Ovary (tissue), 9 donors: ENCODE measurements around the gene BPGM. TPM values are rescaled to one million over a fixed set of nuclear protein-coding genes. Genes with fewer than 3 reads are reported as not detected.

Experiments used
- DNase-seq, 5 donors: peaks; one replicate each; pipeline ENCODE4 v3.0.0-alpha.2; 2019 to 2020
- H3K27ac ChIP-seq, 2 donors: fragments of 200-600 bp; one replicate each; pipeline versions ENCODE4 v1.5.1 to v1.8.0; 2019 to 2022
- H3K27me3 ChIP-seq: fragments of 200-600 bp; one replicate; pipeline ENCODE4 v1.8.0; 2022
- H3K36me3 ChIP-seq: fragments of 200-600 bp; sonication (generic); one replicate; pipeline ENCODE4 v1.5.1; 2019
- H3K4me1 ChIP-seq: one replicate; pipeline ENCODE4 v1.8.1; 2013; ENCODE audit warnings: mild to moderate bottlenecking, moderate library complexity; ENCODE audit not compliant: insufficient read depth
- H3K4me3 ChIP-seq: fragments of 200-600 bp; sonication (generic); one replicate; pipeline ENCODE4 v1.5.1; 2017
- H3K9me3 ChIP-seq, 2 donors: fragments of 200-600 bp in 1 of 2; sonication (generic) in 1 of 2; one replicate each; pipeline versions ENCODE4 v1.5.1 to v1.8.1; 2013 to 2019; ENCODE audit warnings: mild to moderate bottlenecking in 1 of 2, moderate library complexity in 1 of 2
- EP300 ChIP-seq: sonication (generic); formaldehyde crosslinking; IDR thresholded peaks from one replicate; pipeline ENCODE4 v1.6.1; 2017; ENCODE audit warnings: antibody characterized with exemption
- POLR2A ChIP-seq: fragments of 450-650 bp; IDR thresholded peaks from one replicate; pipeline ENCODE4 v1.6.1; 2017; ENCODE audit warnings: antibody characterized with exemption, mild to moderate bottlenecking, moderate library complexity
- WGBS, 3 donors: extraction: QIAGEN DNeasy Blood & Tissue Kit in 1 of 3; methylation state at CpG; one replicate each; pipeline versions ENCODE4 v1.1.5 to v1.1.7; 2013 to 2017; 5-methylcytosine and 5-hydroxymethylcytosine counted together
- intact Hi-C, 4 donors: fragments of 100-400 bp; cut with DNase I; formaldehyde crosslinking; loops; one replicate each; pipeline versions ENCODE4 v1.11.0 to v1.15.1; 2022 to 2023
- polyA plus RNA-seq, 2 donors: library from polyadenylated mRNA; stranded (reverse); fragments of 200-250 nt in 1 of 2; fragments of 350-450 nt in 1 of 2; fragmentation: Illumina TruSeq in 1 of 2; extraction: RNeasy Lipid Tissue Mini Kit (QIAGEN cat#74804) in 1 of 2; gene quantifications; one replicate each; pipeline ENCODE4 v1.2.3, GENCODE V29; 2013 to 2014
- total RNA-seq, 7 donors: library from RNA; depleted of rRNA in 2 of 7; stranded (reverse); fragments of >200 nt in 2 of 7; fragmentation: NEBNext Ultra II Directional in 3 of 7; extraction: Animal tissue kit (Norgen Biotek cat#: 25700) in 3 of 7; gene quantifications; one replicate each; pipeline versions ENCODE4 v1.1.0 to v1.2.4, GENCODE V29; 2016 to 2023
- TF ChIP-seq, protein P1 (sequence below), 3 donors: fragments of 450-650 bp in 2 of 3; fragments of 200-600 bp in 1 of 3; IDR thresholded peaks; one replicate each; pipeline versions ENCODE4 v1.5.1 to v1.8.0; 2016 to 2022; ENCODE audit warnings: antibody characterized with exemption in 3 of 3, mild to moderate bottlenecking in 1 of 3
- donor health status: DM: no; HTN: no; CAD: no; lungs with moderate emphysema.
- donor health status: DM: no; HTN: no; CAD: no.
- donor health status: Bipolar disorder and iron deficiency.
- donor health status: DM: yes; HTN: yes; CAD: no.
- donor health status: DM: no; HTN: no; CAD: no.
- donor health status: DM: yes; HTN: yes; CAD: no.

BPGM gene
- total and polyA plus RNA-seq, 9 donors = 6.5 to 18.1 (median 9.0) TPM

DNA sequence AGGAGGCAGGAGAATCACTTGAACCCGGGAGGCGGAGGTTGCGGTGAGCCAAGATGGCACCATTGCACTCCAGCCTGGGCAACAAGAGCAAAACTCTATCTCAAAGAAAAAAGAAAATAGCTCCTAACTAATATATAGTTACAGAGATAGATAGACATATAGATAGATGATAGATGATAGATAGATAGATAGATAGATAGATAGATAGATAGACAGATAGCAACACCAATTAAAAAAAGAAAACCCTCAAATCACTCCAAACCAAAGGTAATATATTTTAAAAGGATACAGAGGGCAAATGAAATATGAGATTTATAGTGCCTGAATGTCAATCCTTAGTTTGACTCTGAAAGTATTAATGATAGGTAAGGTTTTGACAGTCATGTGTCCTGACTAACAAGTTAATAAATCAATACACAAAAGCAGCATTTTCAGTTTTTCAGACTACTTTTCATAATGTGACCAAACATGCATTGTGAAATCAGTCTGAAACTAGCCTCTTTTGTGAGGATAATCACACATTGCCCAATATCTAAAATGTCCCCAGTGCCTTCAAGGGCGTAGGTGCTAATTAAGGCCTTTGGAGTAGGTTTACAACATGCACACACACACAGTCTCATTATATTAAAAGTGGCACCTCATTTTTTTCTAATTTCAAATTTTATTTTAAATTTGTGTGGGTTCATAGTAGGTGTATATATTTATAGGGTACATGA lies 61.2 kb downstream of the BPGM start:
- intact Hi-C loops = no loop called here
- Histone ChIP-seq H3K27me3 (no peaks in the 10 kb centered on the region), H3K27ac (no peak overlapping the region), H3K36me3 (no peaks in the 10 kb centered on the region), H3K9me3 (no peaks in the 10 kb centered on the region), H3K4me1 (peaks cover 21% of the 10 kb centered on the region), H3K4me3 (no peak overlapping the region)
- WGBS, 3 donors = 88 to 98% (median 95%) methylated on average over 4 of the region's 4 CpGs
- no peak for DNase-seq
- TF ChIP-seq EP300 = no peak
- TF ChIP-seq POLR2A = no peak
- TF ChIP-seq, protein P1, sequence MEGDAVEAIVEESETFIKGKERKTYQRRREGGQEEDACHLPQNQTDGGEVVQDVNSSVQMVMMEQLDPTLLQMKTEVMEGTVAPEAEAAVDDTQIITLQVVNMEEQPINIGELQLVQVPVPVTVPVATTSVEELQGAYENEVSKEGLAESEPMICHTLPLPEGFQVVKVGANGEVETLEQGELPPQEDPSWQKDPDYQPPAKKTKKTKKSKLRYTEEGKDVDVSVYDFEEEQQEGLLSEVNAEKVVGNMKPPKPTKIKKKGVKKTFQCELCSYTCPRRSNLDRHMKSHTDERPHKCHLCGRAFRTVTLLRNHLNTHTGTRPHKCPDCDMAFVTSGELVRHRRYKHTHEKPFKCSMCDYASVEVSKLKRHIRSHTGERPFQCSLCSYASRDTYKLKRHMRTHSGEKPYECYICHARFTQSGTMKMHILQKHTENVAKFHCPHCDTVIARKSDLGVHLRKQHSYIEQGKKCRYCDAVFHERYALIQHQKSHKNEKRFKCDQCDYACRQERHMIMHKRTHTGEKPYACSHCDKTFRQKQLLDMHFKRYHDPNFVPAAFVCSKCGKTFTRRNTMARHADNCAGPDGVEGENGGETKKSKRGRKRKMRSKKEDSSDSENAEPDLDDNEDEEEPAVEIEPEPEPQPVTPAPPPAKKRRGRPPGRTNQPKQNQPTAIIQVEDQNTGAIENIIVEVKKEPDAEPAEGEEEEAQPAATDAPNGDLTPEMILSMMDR (IDR thresholded peaks at IDR 0.05) = no peak

DNA sequence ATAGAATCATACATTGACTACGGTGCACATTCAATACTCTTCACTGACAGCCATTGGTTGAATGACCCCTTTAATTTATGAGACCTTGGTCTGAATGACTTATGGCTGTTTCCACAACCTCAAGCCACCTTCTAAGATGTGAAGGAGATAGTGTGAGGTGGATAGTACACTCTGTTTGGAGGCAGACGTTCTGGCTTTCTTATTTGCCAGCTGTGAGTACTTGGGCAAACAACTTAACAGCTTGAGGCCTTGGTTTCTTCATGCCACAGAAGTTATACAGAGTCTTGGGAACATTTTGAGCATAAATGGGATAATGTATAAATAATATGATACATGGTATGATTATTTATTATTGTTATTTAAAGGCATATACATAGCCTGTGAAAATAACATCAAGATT lies 62.0 kb downstream of the BPGM start:
- no peak for DNase-seq
- no peak overlapping the region for H3K4me3 ChIP-seq
- no peaks in the 10 kb centered on the region for H3K36me3 ChIP-seq
- H3K9me3 ChIP-seq = no peaks in the 10 kb centered on the region
- no peak overlapping the region for H3K27ac ChIP-seq
- peaks cover 14% of the 10 kb centered on the region for H3K4me1 ChIP-seq
- H3K27me3 ChIP-seq = no peaks in the 10 kb centered on the region
- intact Hi-C loops = no loop called here
- TF ChIP-seq EP300 (no peak), POLR2A (no peak)
- TF ChIP-seq, protein P1 (IDR thresholded peaks at IDR 0.05) = no peak
- 55 to 63% (median 56%) methylated on average over 2 of the region's 2 CpGs for WGBS, 3 donors

DNA sequence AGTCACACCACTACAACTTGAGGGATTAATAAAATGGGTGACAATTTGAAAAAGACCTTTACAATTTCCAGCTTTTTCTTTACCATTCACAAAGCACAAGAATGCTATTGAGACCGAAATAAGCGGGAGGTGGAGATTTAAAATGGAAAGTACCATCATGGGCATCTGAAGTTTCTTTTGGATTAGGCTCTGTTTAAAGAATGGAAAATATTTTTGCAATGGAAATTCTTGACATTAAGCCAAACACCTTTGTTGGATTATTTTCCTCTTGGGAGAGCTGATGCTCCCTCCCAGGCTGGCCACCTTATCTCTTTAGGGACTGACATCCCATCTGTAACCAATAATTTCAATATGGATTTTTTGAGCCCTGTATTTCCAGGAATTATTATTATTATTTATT lies 62.5 kb downstream of the BPGM start:
- H3K4me3 ChIP-seq = no peak overlapping the region
- H3K27me3 ChIP-seq = no peaks in the 10 kb centered on the region
- H3K36me3 ChIP-seq = no peaks in the 10 kb centered on the region
- TF ChIP-seq EP300 (no peak), POLR2A (no peak)
- TF ChIP-seq, protein P1 (IDR thresholded peaks at IDR 0.05) = no peak
- no peak overlapping the region for H3K27ac ChIP-seq
- no peaks in the 10 kb centered on the region for H3K9me3 ChIP-seq
- WGBS, 3 donors = 35 to 45% (median 42%) methylated on average over 2 of the region's 2 CpGs
- intact Hi-C loops = no loop called here
- no peak for DNase-seq
- H3K4me1 ChIP-seq = peaks cover 13% of the 10 kb centered on the region

DNA sequence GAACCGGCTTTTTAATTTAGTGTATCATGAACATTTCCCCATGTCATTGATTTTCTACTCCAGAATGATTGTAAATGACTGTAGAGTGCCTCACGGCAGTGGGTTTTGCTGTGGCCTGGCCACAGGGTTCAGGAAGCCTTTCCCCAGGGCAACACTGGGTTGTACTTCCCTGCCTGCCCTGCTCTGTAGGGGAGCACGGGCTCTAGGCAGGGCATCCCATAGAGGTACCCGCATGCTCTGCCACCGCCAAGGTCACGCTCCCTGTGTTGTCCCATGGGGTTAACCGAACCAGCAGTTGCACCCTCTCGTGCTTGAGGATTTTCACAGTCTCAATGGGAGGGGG lies 63.8 kb downstream of the BPGM start:
- WGBS, 3 donors = 89 to 94% (median 93%) methylated on average over 8 of the region's 8 CpGs
- H3K4me3 ChIP-seq = no peak overlapping the region
- no peak overlapping the region for H3K27ac ChIP-seq
- peak in 1 of 5 donors; percentile 40 for DNase-seq
- peaks cover 6% of the 10 kb centered on the region for H3K4me1 ChIP-seq
- TF ChIP-seq, protein P1 (IDR thresholded peaks at IDR 0.05) = no peak
- TF ChIP-seq EP300 (no peak), POLR2A (no peak)
- H3K36me3 ChIP-seq = no peaks in the 10 kb centered on the region
- intact Hi-C loops = no loop called here
- no peaks in the 10 kb centered on the region for H3K27me3 ChIP-seq
- no peaks in the 10 kb centered on the region for H3K9me3 ChIP-seq
